ENCODE results near the gene SDCCAG8.

- no peak for TF ChIP-seq GATA3 (IDR thresholded peaks at IDR 0.05; ENCODE audit: low read depth, low read length)
- TF ChIP-seq GATA2 (IDR thresholded peaks at IDR 0.05; ENCODE audit: low read depth, low read length), result no peak; the same call in 1 of the 2 replicates
Measured at GRCh38 chr1:243255791-243256512, at the start of gene SDCCAG8.

Data from SH-SY5Y (cell line).